ENCODE results near the gene GFOD2.

Gene GFOD2

GRCh38 chr16:67628216-67628615 lies 90.9 kb downstream of the GFOD2 start:
- DNase-seq, result no peak
